Fibroblast of skin of left quadriceps (primary cell): Measurements from ENCODE around the gene SELENOW.

Experiments
- DNase-seq, 2 experiments: peaks; one replicate each; pipeline ENCODE4 v3.0.0-alpha.2; 2013; ENCODE audit warnings: low read depth in 2 of 2

Gene SELENOW

DNA sequence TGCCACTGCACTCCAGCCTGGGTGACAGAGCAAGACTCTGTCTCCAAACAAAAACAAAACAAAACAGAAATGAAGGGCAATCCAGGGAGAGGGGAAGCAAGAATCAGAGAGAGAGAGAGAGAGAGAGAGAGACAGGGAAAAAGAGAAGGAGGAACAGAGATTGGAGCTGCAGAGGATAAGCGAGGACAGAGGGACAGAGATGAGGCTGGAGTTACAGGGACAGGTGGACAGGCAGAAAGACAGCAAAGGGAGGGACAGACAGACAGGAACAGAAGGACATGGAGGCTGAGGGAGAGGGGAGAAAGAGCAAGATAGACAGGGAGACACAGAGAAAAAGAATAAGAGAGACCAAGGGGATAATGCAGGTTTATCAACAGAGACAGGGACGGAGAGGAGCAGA lies 41.9 kb downstream of the SELENOW start:
- no peak for DNase-seq

DNA sequence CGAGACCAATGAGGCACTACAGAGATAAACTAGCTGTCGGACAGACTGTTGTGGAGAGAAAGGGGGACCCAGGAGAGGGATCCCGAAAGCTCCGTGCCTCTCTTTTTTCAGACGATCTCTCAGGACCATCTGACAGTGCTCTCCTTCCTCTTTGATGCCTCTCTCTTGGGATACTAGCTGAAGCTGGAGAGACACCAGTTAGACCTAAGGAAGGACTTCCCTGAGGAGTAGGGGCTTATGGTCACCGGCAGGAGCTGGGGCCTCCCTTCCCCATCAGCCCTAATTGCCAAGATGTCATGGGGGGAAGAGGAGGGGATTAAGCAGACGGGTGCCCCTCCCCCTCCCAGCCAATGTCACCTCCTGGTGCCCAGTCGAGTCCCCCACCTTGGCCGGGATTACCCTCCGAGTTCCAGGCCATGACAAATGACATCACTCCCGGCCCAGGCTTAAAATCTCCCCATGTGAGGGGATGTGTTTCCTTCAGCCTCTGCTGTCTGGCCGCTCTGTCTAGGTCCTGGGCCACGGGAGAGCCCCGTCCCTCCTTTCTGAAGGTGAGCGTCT lies 43.0 kb downstream of the SELENOW start, which contains the start of gene CRX:
TSS of gene CRX (plus strand) at position 478 of the 561 bp plus-strand sequence. CDS start 12,507 bp downstream, outside the sequence.
- DNase-seq: no peak

- DNase-seq: no peak
Measured at GRCh38 chr19:47824396-47824795, 45.9 kb downstream of the SELENOW start.

DNA sequence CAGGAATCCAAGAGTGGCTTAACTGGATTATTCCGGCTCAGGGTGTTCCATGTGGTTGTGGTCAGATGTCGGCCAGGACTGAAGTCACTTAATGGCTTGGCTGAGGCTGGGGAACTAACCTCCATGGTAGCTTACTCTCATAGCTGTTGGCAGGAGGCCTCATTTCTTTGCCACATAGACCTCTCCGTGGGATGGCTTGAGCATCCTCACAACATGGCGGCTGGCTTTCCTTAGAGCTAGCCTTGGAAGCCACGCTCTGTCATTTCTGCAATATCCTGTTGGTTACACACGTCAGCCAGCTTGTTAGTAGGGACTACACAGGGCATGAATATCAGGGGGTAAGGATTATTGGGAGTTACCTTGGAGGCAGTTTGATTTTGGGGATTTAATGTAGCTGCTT lies 48.3 kb downstream of the SELENOW start:
- DNase-seq: no peak

DNA sequence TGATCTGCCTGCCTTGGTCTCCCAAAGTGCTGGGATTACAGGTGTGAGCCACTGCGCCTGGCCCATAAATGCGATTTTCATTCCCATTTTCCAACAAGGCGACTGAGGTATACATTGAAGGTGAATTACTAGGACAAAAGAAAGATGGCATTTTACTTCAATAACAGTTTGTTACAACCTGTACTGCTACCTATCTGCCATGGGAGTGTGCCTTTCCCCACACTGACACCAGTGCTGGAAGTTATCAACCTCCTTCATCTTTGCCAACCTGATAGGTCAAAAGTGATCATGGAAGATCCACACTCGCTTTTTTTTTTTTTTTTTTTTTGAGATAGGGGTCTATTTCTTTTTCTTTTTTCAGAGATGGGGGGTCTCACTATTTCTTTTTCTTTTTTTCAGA lies 54.2 kb downstream of the SELENOW start:
- no peak for DNase-seq
